Measurements from ENCODE around the gene PANK4.

- TF ChIP-seq CTCF (IDR thresholded peaks at IDR 0.05; ENCODE audit: poor library complexity) (no peak), EZH2 (IDR thresholded peaks at IDR 0.05; ENCODE audit: borderline replicate concordance) (no peak)
These were observed 25.8 kb upstream of the PANK4 start for GRCh38 chr1:2552189-2552588.
